K562 treated with DMSO at 1 percent for 24 hours (cell line): ENCODE results near the gene TUBA1C. TPM values are rescaled to one million over a fixed set of nuclear protein-coding genes. Genes with fewer than 3 reads are reported as not detected.

Source experiments
- total RNA-seq: library from RNA; unstranded; fragments of 300-600 nt; gene quantifications from 2 replicates; pipeline ENCODE4 v1.2.3, GENCODE V29; 2022; ENCODE audit warnings: low read depth; ENCODE audit not compliant: insufficient read depth

Gene TUBA1C
- 849 and 868 TPM in 2 replicates for total RNA-seq

DNA sequence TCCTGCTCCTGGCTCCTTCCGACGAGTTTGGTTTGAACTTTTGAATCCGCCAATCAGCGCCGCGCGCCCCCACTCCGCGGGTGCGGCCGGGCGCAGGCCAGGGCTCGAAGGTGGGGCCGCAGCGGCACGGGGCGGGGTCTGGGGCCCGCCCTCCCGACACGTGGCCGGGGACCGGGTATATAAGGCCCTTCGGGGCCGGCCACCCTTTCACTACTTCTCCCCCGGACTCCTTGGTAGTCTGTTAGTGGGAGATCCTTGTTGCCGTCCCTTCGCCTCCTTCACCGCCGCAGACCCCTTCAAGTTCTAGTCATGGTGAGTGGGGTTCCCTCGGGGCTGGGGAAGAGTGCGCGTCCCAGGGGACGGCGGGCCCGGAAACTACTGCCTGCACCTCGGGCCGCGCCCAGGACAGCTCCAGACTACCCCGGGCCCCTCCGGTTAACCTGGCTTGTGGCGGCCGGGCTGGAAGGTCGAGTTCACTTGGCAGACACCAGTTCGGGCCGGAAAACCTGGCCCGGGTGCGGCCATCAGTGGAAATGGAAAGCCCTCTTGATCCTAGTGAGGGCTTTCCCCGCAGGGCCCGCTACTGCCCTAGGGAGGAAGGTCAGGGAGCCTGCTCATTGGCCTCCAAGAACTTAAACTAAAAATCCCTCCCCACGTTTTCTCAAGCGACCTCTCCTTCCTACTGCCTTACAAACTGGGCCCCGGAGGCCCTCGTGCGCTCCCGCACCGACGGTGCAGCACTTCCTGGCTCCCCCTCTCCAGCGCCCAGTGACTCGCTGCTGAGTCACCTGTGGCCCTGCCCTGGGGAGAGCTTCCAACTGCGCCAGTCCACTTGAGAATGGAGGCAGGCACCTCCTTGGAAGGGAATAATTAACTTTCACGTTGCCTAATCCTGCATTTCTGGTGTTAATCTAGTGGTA is at the start of gene TUBA1C:
Gene TUBA1C, plus strand, starts transcription at position 210 of the 920 bp plus-strand sequence. Its CDS starts 100 bp downstream, at position 310.

DNA sequence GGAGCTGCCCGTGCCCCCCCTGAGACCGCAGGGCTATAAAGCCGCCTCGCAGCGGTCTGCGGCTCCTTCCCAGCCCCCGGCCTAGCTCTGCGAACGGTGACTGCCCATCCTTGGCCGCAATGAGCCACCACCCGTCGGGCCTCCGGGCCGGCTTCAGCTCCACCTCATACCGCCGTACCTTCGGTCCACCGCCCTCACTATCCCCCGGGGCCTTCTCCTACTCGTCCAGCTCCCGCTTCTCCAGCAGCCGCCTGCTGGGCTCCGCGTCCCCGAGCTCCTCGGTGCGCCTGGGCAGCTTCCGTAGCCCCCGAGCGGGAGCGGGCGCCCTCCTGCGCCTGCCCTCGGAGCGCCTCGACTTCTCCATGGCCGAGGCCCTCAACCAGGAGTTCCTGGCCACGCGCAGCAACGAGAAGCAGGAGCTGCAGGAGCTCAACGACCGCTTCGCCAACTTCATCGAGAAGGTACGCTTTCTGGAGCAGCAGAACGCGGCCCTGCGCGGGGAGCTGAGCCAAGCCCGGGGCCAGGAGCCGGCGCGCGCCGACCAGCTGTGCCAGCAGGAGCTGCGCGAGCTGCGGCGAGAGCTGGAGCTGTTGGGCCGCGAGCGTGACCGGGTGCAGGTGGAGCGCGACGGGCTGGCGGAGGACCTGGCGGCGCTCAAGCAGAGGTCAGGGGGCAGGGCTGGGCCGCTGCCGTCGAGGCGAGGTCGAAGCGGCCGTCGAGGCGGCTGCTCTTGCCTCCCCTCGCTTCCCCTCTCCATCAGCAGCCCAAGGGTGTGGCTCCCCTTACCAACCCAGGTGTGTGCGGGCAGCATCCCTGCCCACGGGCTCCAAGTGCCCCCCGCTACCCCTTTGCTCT is 30.4 kb downstream of the TUBA1C start, which contains the start of gene PRPH:
Gene PRPH, plus strand, starts transcription at position 66 of the 855 bp plus-strand sequence. Its CDS starts 54 bp downstream, at position 120.

DNA sequence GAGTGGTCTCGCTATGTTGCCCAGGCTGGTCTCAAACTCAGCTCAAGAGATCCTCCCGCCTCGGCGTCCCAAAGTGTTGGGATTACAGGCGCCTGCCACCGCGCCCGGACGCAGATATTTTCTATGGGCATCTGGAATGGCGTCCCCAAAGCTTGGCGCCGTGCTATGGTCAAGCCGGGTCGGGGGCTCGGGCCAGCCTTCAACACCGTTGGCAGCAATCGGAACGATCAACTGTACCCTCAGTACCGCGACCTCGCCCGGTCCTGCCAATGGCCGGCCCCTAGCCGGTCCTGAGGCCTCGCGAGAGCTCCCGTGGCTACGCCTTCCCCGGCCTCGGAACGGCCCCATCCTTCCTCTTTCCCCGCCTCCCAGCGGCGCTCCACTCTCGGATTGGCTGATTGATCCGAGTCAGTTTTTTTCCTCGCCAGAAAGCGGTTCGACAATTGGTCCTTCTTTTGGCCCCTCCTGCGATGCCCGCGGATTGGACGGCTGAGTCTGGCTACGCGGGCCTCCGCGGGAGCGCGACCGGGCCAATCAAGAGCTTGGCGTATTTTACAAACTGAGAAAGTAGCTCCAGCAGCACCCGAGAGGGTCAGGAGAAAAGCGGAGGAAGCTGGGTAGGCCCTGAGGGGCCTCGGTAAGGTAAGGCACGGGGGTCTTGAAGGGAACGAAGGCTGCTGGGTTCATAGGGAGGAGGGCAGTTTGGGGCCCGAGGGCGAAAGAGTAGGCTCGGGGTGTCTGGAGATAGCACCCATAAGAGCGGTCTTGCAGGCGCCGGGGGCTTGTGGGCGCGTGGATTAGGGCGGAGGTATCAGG is 58.0 kb downstream of the TUBA1C start, which contains the start of gene TROAP:
Gene TROAP, plus strand, starts transcription at position 548 of the 816 bp plus-strand sequence. CDS start 354 bp downstream, outside the sequence.

Other genes with a start within 250 kb of the TUBA1C start
- 65.8 and 65.9 TPM in 2 replicates for gene PRKAG1, start 246.3 kb upstream of the TUBA1C start, total RNA-seq
- gene KMT2D, start 204.3 kb upstream of the TUBA1C start, total RNA-seq, result 37.3 and 38.9 TPM in 2 replicates
- gene RHEBL1, start 195.1 kb upstream of the TUBA1C start, total RNA-seq, result 21.6 and 22.2 TPM in 2 replicates
- gene DHH, start 170.3 kb upstream of the TUBA1C start, total RNA-seq, result 1.3 and 2.4 TPM in 2 replicates
- gene LMBR1L, start 154.2 kb upstream of the TUBA1C start, total RNA-seq, result 37.0 and 40.5 TPM in 2 replicates
- 2,823 and 2,914 TPM in 2 replicates for gene TUBA1B, start 133.7 kb upstream of the TUBA1C start, total RNA-seq
- gene TUBA1A, start 76.0 kb upstream of the TUBA1C start, total RNA-seq, result 60.6 and 68.2 TPM in 2 replicates
- 1.8 and 2.6 TPM in 2 replicates for gene PRPH, start 30.1 kb downstream of the TUBA1C start, total RNA-seq
- 66.6 and 80.7 TPM in 2 replicates for gene TROAP, start 58.2 kb downstream of the TUBA1C start, total RNA-seq
- gene C1QL4, start 72.1 kb downstream of the TUBA1C start, total RNA-seq, result 3.1 and 4.9 TPM in 2 replicates
- gene DNAJC22, start 81.8 kb downstream of the TUBA1C start, total RNA-seq, result 0.14 and 0.50 TPM in 2 replicates
- gene SPATS2, start 102.4 kb downstream of the TUBA1C start, total RNA-seq, result 16.0 and 22.0 TPM in 2 replicates